IPS-18c (cell line): Measurements from ENCODE around the gene MBOAT7.
"Not testable (repeated sequence)": the region's sequence is repeated elsewhere in the genome, so short reads cannot be mapped to it uniquely, and the experiment has no call there.

Experiments
- H3K4me3 ChIP-seq: 2 replicates; pipeline ENCODE4 v1.7.0; 2013; ENCODE audit warnings: low read depth, mild to moderate bottlenecking, low read length, moderate library complexity; ENCODE audit not compliant: insufficient read depth
- H3K9me3 ChIP-seq: one replicate; pipeline ENCODE4 v1.6.1; 2013; ENCODE audit warnings: mild to moderate bottlenecking, low read length, moderate library complexity; ENCODE audit not compliant: control insufficient read depth, insufficient read depth

Gene MBOAT7

DNA sequence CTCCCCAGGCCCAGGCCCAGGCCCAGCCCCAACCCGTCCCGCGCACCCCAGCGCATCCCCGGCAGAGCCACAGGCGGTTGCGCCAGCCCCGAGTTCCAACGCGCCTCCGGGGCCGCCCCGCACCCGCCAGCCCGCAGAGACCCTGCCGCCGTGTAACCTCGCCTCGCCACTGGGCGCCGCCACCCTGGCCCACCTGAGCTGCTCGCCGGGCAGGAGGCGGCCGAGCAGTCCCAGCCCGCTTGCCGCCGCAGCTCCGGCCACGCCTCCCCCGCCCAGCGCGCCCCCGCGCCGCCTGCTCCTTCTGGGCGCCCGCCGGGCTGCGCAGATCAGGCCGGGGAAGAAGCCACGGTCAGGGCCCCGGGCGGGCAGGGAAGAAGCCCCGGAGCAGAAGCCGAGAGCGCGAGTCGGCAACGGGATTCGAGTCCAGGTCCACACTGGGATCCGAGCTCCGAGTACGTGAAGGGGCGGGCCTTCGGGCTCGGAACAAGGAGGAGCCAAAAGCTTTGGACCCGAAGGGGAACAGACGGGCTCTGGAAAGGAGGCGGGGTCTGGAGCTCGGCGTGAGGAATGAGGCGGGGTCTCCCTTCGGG, at the start of gene MBOAT7:
Gene MBOAT7, minus strand, starts transcription at position 436 of the 590 bp plus-strand sequence. CDS start 1,072 bp downstream, outside the sequence.
- Histone ChIP-seq H3K9me3 (peaks cover 5% of the 10 kb centered on the region), H3K4me3 (peak within 1 kb of the TSS; percentile 97)

DNA sequence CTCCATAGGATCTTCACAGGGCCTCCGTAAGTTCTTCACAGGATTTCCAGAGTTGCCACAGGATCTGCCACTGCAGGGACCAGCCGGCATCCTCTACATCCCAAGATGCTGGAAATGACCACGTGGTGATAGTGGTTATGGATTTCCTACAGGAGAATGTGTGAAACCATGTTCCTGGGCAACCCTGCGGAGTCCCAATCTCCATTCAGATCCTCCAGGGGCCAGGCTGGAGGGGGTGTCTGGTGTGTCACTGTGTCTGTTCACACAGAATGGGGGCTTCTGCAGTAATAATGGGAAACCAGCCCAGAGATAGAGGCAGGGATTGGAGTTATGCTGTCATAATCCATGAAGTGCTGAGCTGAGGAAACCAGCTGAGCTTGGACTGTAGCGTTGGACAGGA, 44.6 kb upstream of the MBOAT7 start:
- Histone ChIP-seq H3K4me3 (no peak overlapping the region), H3K9me3 (peaks cover 2% of the 10 kb centered on the region)

- H3K9me3 ChIP-seq = peaks cover 2% of the 10 kb centered on the region
Measured at GRCh38 chr19:54231077-54231931, 41.9 kb upstream of the MBOAT7 start.

DNA sequence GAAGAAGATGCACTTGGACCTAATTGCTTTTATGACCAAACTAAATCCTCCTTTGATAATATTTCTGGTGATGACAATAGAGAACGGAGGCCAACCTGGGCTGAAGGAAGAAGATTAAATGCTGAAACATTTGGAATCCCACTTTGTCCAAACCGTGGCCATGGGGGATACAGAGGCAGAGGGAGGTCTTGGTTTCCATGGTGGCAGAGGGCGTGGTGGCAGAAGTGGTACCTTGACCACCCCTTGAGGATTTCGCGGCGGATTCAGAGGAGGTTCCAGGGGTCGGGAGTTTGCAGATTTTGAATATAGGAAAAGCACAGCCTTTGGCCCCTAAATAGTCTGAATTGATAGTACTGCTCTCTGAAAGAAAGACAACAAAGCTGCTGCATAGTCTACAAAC, 40.7 kb upstream of the MBOAT7 start:
- no peak overlapping the region for H3K4me3 ChIP-seq
- H3K9me3 ChIP-seq = peaks cover 2% of the 10 kb centered on the region

More at GRCh38 chr19:54231077-54231931, 41.9 kb upstream of the MBOAT7 start:
- no peak overlapping the region for H3K4me3 ChIP-seq

DNA sequence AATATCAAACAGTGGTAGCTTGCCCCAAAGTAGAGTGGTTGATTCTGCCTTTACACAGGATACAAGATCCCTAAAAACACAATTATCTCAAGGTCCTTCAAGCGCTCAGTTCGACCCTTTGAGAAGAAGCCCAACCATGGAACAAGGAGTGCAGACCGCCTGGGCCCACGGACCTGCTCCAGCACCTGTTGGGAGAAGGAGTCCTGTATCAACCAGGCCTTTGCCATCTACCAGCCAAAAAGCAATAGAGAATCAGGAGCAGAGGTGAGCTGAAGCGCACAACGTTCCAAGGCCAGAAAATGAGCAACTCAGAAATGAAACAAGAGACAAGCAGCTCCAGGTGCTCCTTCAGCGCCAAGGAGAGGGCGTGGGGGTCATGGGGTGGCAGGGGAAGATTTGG, 39.8 kb upstream of the MBOAT7 start:
- no peak overlapping the region for H3K4me3 ChIP-seq

GRCh38 chr19:54224619-54225018, 35.2 kb upstream of the MBOAT7 start:
- H3K4me3 ChIP-seq, H3K9me3 ChIP-seq: not testable (repeated sequence)

More for the DNA sequence above, 39.8 kb upstream of the MBOAT7 start:
- H3K9me3 ChIP-seq = peaks cover 2% of the 10 kb centered on the region

DNA sequence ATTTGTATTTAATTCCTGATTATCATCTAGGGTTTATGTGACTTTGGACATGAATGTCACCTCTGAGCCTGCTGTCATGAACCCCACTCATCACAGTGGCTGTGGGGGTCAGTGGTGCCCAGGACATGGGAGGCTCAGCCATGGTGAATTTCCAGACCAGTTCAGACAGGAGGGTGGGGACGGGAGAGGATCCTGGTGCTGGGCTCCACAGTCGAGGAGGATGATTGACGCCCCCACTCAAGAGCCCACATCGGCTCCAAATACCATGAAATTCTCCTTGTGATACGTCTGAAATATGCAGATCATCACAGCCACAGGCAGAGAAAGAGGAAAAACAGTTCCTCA, 34.5 kb upstream of the MBOAT7 start:
- H3K9me3 ChIP-seq, H3K4me3 ChIP-seq: not testable (repeated sequence)

DNA sequence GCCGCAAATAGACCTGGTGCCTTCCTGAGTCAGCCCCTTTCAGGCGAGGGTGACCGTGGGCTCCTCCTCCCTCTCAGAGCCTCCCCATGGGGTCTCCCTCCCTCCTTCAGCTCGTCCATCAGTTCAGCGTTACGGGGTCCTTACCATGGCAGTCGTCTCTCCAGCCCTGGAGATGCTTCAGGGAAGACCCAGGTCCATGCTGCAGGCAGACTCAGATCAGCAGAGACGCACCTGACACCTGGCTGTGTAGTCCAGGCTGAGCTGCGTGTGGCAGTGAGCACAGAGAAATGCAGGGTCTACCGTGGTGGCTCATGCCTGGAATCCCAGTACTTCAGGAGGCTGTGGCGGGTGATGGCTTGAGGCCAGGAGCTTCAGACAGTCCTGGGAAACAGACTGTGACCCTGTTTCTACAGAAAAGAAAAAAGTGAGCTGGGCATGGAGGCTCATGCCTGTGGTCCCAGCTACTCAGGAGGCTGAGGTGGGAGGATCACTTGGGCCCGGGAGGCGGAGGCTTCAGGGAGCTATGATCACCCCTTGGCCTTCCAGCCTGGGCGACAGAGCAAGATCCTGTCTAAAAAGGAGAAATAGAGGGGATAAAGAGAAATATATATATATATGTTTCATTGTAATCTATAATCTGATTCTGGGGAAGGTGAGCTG, 34.0 kb upstream of the MBOAT7 start:
- H3K4me3 ChIP-seq, H3K9me3 ChIP-seq: not testable (repeated sequence)

GRCh38 chr19:54222474-54223276, 33.3 kb upstream of the MBOAT7 start, which contains the start of gene LILRB3:
LILRB3 (minus strand) TSS chr19:54223007; CDS start chr19:54222976, 31 bp downstream.
- not testable (repeated sequence) for H3K9me3 ChIP-seq, H3K4me3 ChIP-seq

GRCh38 chr19:54221947-54222346, 32.6 kb upstream of the MBOAT7 start:
- H3K9me3 ChIP-seq, H3K4me3 ChIP-seq: not testable (repeated sequence)

DNA sequence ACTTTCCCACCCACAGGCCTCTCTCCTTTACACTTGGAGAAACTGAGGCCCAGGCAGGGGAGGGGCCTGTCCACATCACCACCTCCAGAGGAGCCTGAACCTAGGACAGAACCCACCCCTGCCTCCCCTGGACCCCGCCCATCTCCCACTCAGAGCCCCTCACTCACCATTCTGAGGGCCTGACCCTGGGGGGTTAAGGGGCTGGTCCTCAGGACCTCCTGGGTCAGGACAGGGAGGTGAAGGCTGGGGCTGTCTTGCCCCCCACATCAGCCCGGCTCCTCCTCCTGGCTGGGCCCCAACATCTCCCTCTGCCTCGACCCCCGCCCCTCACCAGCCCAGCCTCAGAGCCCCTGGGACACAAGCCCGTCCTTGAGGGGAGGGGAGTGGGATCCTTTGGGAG, 30.3 kb upstream of the MBOAT7 start:
- not testable (repeated sequence) for H3K9me3 ChIP-seq, H3K4me3 ChIP-seq

GRCh38 chr19:54218960-54219661, 29.7 kb upstream of the MBOAT7 start:
- no peaks in the 10 kb centered on the region for H3K9me3 ChIP-seq
- H3K4me3 ChIP-seq = no peak overlapping the region

DNA sequence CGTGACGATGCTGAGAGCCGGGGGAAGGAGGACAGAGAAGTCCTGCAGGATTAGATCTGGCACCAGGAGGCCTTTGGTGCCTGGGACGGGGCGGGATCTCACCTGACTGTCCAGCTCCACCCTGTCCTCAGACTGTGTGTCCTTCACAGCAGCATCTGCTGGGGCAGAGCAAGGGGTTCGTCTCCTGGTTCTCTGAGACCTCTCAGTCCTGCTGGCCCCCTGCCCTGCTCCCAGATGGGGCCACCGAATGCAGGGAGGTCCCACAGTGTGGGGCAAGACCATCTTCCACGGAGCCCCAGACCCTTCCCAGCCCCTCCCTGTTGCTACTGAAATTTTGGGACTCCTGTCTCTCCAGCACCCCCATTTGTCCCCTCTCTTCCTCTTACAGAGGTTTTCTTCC, 28.9 kb upstream of the MBOAT7 start:
- no peaks in the 10 kb centered on the region for H3K9me3 ChIP-seq
- H3K4me3 ChIP-seq = no peak overlapping the region

- H3K9me3 ChIP-seq, H3K4me3 ChIP-seq: not testable (repeated sequence)
Measured at GRCh38 chr19:54217517-54218247, 28.3 kb upstream of the MBOAT7 start.

DNA sequence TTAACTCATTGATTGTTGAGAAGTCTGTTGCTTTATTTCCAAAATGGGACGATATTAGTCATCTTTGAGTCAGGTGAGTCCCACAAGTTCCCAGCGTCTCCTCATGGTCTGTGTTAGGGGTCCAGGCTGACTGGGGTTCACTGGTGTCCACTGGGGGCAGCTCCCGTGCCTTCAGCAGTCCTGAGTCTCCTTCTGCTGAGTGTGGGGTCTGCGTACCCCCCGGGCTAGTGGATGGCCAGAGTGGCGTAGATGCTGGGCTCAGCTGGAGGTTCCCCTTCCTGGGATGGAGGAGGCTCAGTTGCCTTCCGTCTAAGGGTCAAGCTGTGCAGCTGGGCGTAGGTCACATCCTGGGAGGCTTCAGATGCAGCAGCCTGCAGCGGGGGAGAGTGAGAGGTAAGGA, 27.5 kb upstream of the MBOAT7 start:
- no peaks in the 10 kb centered on the region for H3K9me3 ChIP-seq
- H3K4me3 ChIP-seq = no peak overlapping the region

DNA sequence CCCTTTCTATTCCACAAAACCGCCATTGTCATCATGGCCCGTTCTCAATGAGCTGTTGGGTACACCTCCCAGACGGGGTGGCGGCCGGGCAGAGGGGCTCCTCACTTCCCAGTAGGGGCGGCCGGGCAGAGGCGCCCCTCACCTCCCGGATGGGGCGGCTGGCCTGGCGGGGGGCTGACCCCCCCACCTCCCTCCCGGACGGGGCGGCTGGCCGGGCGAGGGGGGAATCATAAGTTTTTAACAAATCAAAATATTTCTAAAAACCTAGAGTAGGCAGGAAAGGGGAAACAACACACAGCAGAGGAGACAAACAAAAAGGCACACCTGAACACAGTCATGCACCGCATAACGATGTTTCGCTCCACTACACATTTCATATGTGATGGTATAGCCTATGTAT, 25.4 kb upstream of the MBOAT7 start:
- H3K9me3 ChIP-seq, H3K4me3 ChIP-seq: not testable (repeated sequence)
